Measurements from ENCODE around the gene IFIT3.

IFIT3 gene

DNA sequence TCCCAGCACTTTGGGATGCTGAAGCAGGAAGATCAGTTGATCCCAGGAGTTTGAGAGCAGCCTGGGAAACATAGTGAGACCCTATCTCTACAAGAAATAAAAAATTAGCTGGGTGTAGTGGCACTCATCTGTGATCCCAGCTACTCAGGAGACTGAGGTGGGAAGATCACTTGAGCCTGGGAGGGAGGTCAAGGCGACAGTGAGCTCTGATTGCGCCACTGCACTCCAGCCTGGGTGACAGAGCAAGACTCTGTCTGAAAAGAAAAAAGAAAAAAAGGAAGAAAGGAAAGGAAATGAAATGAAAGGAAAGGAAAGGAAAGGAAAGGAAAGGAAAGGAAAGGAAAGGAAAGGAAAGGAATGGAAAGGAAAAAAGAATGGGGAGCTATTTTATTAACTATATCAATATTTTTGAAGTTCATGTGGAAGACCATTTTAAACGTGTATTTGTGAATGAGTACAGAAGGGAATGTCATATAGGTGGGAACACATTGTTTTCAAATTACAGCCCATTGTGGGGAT is 33.0 kb upstream of the IFIT3 start:
- DNase-seq, result no peak
- no peaks in the 10 kb centered on the region for H3K4me1 ChIP-seq (ENCODE audit: low read length)

DNA sequence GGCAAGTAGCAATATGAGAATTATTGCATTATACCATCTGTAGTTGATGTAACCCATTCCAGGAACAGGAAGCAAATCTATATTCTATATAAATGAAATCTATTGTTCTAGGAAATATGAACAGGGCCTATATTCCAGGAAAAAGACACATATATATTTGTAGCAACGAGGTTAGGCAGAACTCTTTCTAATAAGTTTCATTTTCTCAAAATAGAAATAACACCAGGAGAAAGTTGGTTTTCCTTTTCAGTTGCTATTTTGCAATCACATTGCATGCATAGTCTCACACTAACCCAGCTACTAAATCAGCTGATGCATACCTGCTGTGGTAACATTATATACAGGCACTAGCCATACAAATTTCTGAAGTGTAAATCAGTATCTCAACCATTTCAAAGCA is 32.2 kb upstream of the IFIT3 start:
- no peak overlapping the region for H3K4me2 ChIP-seq (ENCODE audit: low read depth, low read length)
- H3F3A ChIP-seq (ENCODE audit: insufficient read depth, low read length), result peaks cover 7% of the 10 kb centered on the region; the same call in 1 of the 2 replicates
- H3K27ac ChIP-seq (ENCODE audit: low read length), result no peak overlapping the region
- H3K27me3 ChIP-seq (replicated peaks; ENCODE audit: insufficient read depth, low read length), result peaks cover 29% of the 10 kb centered on the region
- H4K20me1 ChIP-seq (ENCODE audit: insufficient read depth, low read length), result no peaks in the 10 kb centered on the region
- H3K9ac ChIP-seq (ENCODE audit: low read length), result no peak overlapping the region
- no peaks in the 10 kb centered on the region for H3K9me3 ChIP-seq (replicated peaks; ENCODE audit: insufficient read depth, low read length)
- no peaks in the 10 kb centered on the region for H3K79me2 ChIP-seq (ENCODE audit: low read length)
- H3K4me3 ChIP-seq (ENCODE audit: low read length), result no peak overlapping the region
- no peaks in the 10 kb centered on the region for H3K9me2 ChIP-seq (replicated peaks; ENCODE audit: insufficient read depth, low read length)
- no peaks in the 10 kb centered on the region for H3K36me3 ChIP-seq (replicated peaks; ENCODE audit: insufficient read depth, low read length)
- peak; percentile 50 for DNase-seq
- H3K4me1 ChIP-seq (ENCODE audit: low read length), result no peaks in the 10 kb centered on the region
- TF ChIP-seq EZH2phosphoT487 (IDR thresholded peaks at IDR 0.05; ENCODE audit: low read length), result no peak
- no peak for TF ChIP-seq EZH2 (optimal IDR thresholded peaks at IDR 0.05; ENCODE audit: low read depth, low read length)
- TF ChIP-seq, protein P1, sequence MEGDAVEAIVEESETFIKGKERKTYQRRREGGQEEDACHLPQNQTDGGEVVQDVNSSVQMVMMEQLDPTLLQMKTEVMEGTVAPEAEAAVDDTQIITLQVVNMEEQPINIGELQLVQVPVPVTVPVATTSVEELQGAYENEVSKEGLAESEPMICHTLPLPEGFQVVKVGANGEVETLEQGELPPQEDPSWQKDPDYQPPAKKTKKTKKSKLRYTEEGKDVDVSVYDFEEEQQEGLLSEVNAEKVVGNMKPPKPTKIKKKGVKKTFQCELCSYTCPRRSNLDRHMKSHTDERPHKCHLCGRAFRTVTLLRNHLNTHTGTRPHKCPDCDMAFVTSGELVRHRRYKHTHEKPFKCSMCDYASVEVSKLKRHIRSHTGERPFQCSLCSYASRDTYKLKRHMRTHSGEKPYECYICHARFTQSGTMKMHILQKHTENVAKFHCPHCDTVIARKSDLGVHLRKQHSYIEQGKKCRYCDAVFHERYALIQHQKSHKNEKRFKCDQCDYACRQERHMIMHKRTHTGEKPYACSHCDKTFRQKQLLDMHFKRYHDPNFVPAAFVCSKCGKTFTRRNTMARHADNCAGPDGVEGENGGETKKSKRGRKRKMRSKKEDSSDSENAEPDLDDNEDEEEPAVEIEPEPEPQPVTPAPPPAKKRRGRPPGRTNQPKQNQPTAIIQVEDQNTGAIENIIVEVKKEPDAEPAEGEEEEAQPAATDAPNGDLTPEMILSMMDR (IDR thresholded peaks at IDR 0.05; ENCODE audit: low read length), result no peak
- H2AFZ ChIP-seq (ENCODE audit: low read length), result no peak overlapping the region

More for the DNA sequence above, 33.0 kb upstream of the IFIT3 start:
- Histone ChIP-seq H3K9me3 (replicated peaks; ENCODE audit: insufficient read depth, low read length) (no peaks in the 10 kb centered on the region), H3K4me2 (ENCODE audit: low read depth, low read length) (no peak overlapping the region), H3K27ac (ENCODE audit: low read length) (no peak overlapping the region), H3K4me3 (ENCODE audit: low read length) (no peak overlapping the region), H3F3A (ENCODE audit: insufficient read depth, low read length) (peaks cover 7% of the 10 kb centered on the region; the same call in 1 of the 2 replicates), H3K79me2 (ENCODE audit: low read length) (no peaks in the 10 kb centered on the region), H3K9me2 (replicated peaks; ENCODE audit: insufficient read depth, low read length) (no peaks in the 10 kb centered on the region), H3K27me3 (replicated peaks; ENCODE audit: insufficient read depth, low read length) (peaks cover 25% of the 10 kb centered on the region), H4K20me1 (ENCODE audit: insufficient read depth, low read length) (no peaks in the 10 kb centered on the region), H3K36me3 (replicated peaks; ENCODE audit: insufficient read depth, low read length) (no peaks in the 10 kb centered on the region), H2AFZ (ENCODE audit: low read length) (no peak overlapping the region), H3K9ac (ENCODE audit: low read length) (no peak overlapping the region)
- TF ChIP-seq, protein P1 (IDR thresholded peaks at IDR 0.05; ENCODE audit: low read length), result no peak
- TF ChIP-seq EZH2 (optimal IDR thresholded peaks at IDR 0.05; ENCODE audit: low read depth, low read length) (no peak), EZH2phosphoT487 (IDR thresholded peaks at IDR 0.05; ENCODE audit: low read length) (no peak)

DNA sequence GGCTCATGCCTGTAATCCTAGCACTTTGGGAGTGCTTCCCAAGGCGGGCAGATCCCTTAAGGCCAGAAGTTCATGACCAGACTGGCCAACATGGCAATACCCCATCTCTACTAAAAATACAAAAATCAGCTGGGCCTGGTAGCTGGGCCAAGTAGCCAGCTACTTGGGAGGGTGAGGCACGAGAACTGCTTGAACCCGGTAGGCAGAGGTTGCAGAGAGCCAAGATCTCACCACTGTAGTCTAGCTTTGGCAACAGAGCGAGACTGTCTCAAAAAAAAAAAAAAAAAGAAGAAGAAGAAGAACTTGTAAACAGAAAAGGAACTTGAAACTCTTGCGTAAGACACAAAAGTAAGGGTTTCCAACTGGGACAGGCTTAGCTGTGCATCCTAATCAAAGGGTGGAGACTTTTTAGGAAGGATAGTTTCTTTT is 31.6 kb upstream of the IFIT3 start:
- peaks cover 3% of the 10 kb centered on the region; the same call in 1 of the 2 replicates for H3K4me1 ChIP-seq (ENCODE audit: low read length)
- peaks cover 10% of the 10 kb centered on the region; the same call in 1 of the 2 replicates for H3F3A ChIP-seq (ENCODE audit: insufficient read depth, low read length)
- H3K9ac ChIP-seq (ENCODE audit: low read length), result no peak overlapping the region
- peaks cover 36% of the 10 kb centered on the region for H3K27me3 ChIP-seq (replicated peaks; ENCODE audit: insufficient read depth, low read length)
- TF ChIP-seq EZH2phosphoT487 (IDR thresholded peaks at IDR 0.05; ENCODE audit: low read length) (no peak), EZH2 (optimal IDR thresholded peaks at IDR 0.05; ENCODE audit: low read depth, low read length) (no peak)
- TF ChIP-seq, protein P1 (IDR thresholded peaks at IDR 0.05; ENCODE audit: low read length), result no peak
- no peaks in the 10 kb centered on the region for H3K9me3 ChIP-seq (replicated peaks; ENCODE audit: insufficient read depth, low read length)
- no peaks in the 10 kb centered on the region for H3K79me2 ChIP-seq (ENCODE audit: low read length)
- H4K20me1 ChIP-seq (ENCODE audit: insufficient read depth, low read length), result no peaks in the 10 kb centered on the region
- no peaks in the 10 kb centered on the region for H3K9me2 ChIP-seq (replicated peaks; ENCODE audit: insufficient read depth, low read length)
- no peak overlapping the region for H3K4me3 ChIP-seq (ENCODE audit: low read length)
- H3K27ac ChIP-seq (ENCODE audit: low read length), result no peak overlapping the region
- H3K4me2 ChIP-seq (ENCODE audit: low read depth, low read length), result no peak overlapping the region
- no peak for DNase-seq
- H3K36me3 ChIP-seq (replicated peaks; ENCODE audit: insufficient read depth, low read length), result no peaks in the 10 kb centered on the region
- H2AFZ ChIP-seq (ENCODE audit: low read length), result no peak overlapping the region

All from MM.1S (cell line).